HG02938 (cell line): ENCODE results near the gene GFRAL.
"Not testable (repeated sequence)": the region's sequence is repeated elsewhere in the genome, so short reads cannot be mapped to it uniquely, and the experiment has no call there.

Experiments
- ATAC-seq: cut with Tn5 transposase; IDR thresholded peaks from one replicate; pipeline ENCODE4 v1.9.1; 2021; ENCODE audit warnings: mild to moderate bottlenecking, moderate library complexity; ENCODE audit not compliant: unreplicated experiment

GFRAL gene, protein sequence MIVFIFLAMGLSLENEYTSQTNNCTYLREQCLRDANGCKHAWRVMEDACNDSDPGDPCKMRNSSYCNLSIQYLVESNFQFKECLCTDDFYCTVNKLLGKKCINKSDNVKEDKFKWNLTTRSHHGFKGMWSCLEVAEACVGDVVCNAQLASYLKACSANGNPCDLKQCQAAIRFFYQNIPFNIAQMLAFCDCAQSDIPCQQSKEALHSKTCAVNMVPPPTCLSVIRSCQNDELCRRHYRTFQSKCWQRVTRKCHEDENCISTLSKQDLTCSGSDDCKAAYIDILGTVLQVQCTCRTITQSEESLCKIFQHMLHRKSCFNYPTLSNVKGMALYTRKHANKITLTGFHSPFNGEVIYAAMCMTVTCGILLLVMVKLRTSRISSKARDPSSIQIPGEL

DNA sequence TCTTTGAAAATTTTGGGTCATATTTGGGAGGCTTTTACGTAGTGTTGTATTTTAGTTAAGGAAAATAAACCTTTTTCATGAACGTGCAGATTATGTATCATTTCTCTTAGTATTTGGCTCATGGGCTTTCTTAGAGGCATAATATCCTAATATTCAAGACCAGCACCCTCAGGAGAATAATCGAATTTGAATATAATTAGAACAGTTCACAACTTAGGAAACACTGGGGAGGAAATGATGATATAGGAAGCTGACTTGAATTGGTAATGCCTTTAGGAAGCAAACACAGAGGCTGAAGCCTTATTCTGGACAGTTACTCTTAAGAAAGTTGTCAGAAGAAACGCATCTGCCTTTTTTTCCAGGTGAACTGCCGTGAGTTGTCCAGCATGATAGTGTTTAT, at the start of gene GFRAL:
Gene GFRAL (plus strand): TSS at position 301 of the 400 bp plus-strand sequence. CDS start 86 bp downstream, at position 387.
- ATAC-seq: no peak

DNA sequence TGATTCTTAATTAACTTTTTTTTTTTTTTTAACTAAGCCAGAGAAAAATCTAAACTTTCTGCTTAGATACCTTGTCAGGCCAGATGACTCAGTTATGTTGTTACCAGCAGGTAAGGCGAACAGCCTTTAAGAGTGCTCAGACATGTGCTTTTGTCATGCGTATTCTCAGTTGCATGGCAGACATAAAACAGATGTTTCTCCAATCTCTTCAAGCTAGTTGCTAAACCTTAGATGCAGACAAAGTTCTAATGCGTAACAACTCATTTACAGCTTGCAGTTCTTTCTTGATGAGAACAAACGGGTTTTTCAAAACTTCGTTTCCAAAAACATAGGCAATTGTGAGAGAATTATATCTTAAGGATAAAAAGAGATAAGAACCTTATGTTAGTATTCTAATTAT, 49.6 kb upstream of the GFRAL start:
- ATAC-seq: no peak

DNA sequence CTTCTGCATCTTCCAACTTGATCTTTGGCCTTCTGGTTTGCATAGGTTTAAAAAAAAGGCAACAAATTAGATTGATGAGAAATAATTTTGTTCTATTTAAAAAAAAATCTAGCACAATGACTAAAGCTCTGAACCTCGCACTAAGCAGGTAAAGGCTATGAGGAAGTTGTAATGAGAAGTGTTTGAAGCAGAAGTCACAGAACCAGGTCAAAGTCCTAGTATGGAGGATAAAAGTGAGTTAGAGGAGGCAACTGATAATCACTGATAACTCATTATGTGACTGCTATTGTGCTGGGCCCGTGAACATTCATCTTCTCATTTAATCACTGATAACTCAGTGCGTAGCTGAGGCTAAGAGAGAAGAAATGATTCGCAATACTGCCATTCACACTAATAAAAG, 46.1 kb upstream of the GFRAL start:
- ATAC-seq: no peak

DNA sequence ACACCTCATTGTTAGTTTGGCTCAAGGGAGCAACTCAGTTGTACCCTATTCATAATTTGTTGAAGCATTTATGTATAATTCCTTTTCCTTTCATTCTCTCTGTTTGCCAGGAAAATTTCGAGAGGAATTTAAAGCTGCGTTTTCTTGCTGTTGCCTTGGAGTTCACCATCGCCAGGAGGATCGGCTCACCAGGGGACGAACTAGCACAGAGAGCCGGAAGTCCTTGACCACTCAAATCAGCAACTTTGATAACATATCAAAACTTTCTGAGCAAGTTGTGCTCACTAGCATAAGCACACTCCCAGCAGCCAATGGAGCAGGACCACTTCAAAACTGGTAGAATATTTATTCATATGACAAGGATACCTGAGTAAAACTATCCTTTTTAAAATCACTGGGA, 45.2 kb upstream of the GFRAL start:
- ATAC-seq: no peak

DNA sequence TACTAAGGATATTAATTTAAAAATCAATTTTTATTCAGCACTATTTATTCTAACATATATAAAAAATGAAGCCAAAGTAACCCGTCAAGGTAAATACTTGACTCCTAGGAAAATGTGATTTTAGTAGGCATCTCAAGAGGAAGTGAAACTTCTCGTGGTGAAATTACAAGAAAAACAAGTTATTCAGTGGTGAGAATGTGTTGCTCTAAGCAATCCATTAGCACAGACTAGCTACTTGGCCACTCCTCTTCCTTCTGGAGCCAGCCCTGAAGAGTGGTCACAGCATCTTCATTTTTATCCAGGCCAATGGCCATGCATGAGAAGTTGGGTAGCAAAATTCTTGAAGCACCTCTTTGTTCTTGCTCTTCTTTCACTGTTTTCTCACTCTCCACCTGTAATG, 40.4 kb upstream of the GFRAL start:
- peak; percentile 71 for ATAC-seq

DNA sequence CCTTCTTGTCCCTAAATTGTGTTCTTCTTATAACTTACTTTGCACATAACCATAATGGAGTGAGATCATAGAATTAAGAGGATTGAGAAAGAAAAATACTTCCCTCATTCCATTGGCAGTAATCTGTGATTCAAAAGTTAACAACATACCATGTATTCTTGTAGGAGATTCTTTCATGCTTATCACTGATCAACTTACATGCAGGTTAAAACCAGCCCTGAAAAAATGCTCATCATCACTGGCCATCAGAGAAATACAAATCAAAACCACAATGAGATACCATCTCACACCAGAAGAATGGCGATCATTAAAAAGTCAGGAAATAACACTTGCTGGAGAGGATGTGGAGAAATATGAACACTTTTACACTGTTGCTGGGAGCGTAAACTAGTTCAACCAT, 36.5 kb upstream of the GFRAL start:
- ATAC-seq: no peak

DNA sequence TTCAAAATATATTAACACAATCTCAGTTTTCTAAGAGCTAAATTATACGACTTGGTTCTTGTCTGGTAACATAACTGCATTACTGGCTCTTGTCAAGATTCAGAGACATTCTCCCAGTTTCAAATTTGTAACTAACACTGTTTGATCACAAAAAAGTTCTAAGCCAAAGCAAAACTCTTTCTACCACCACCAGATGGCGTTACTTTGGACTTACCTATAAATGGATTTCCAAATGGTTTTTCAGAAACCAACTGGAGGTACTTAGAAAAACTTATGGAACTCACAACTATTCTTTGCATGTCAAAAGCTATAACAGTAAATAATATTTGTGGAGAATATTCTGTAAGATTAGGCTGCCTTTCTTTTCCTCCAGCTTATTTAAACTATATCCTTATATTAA, 34.2 kb upstream of the GFRAL start:
- ATAC-seq: no peak

DNA sequence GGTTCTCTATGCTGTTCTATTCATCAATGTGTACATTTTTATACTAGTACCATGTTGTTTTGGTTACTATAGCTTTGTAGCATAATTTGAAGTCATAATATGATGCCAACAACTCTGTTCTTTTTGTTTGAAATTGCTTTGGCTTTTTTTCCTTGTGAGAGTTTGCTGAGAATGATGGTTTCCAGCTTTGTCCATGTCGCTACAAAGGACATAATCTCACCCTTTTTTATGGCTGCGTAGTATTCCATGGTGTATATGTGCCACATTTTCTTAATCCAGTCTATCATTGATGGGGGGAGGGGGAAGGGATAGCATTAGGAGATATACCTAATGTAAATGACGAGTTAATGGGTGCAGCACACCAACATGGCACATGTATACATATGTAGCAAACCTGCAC, 30.1 kb upstream of the GFRAL start:
- ATAC-seq: not testable (repeated sequence)

DNA sequence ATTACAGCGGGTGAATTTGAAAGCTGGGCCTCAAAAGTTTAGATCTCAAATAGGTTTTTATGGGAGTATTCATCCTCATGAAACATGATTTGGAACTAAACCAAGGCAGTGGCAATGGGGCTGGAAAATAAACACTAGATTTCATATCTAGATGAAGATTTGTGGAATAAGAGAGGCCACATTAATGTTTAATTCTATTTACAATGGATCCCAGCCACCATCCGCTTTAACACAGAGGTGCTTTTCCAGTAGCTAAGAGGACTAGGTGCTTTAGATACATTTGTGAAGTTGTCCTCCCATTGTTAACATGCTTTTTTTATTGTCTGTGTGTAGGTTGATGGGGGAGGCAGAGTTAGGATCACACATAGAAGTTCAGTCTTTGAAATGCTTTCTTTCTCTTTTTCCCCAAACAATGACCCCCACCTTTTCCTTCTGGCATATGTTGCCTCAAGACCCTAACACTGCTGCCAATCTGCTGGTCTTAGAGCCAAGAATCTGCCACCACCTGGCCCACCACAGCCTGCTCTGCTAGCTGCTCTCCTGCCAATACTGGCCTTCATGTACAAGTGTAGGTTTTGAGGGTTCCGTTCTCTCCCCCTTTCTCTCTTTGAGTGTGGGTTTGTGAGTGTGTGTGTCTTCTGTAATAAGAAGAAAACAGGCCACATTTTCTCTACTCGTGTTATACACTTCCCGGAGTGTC, 27.8 kb upstream of the GFRAL start:
- no peak for ATAC-seq

DNA sequence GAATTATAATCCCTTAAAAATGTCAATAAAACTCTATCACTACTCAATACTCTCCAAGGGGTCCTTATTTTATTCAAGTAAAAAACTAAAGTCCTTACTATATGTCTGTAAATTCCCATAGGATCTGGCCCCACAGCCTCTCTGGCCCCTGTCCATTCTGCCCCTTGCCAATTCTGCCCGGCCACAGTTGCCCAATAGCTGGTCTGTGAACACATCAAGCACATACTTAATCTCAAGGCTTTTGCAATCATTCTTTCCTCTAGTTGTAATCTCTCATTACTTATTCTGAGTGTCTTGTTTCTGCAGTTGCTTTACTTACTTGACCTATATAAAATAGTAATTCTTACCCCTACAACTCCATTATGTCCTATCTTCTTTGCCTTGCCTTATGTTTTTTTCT, 22.5 kb upstream of the GFRAL start:
- no peak for ATAC-seq

DNA sequence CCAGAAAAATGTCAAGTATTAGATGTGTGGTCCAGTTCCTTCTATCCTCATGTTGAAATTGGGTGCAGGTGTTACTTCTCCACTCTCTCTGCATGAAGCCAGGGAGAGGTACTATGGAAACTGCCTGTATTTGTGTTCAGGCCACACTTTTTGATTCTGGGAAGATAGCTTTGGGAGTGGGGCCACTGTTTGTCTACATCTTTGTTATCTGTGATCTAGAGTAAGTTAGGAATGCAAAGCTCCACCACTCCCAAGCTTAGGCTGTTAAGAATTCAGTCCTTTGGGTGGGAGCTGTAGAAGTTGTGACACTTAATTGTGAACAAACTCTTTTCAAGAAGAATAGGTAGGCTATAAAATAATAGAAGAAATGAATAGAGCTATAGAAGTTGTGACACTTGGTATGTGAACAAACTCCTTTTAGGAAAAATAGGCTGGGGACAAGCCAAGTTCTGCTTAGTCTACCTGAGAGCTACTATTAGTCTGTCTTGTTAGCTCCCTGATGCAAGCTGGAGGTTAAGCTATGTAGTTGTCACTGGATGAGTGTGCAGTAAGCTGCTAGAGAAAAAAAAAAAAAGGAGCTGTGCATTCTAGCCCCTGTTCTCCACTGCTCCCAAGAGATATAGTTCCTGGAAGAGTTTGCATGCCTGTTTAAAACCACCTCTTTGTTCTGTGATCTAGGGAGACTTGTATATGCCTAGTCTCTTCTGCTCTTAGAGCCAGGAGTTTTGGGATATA, 7.1 kb upstream of the GFRAL start:
- ATAC-seq: no peak

DNA sequence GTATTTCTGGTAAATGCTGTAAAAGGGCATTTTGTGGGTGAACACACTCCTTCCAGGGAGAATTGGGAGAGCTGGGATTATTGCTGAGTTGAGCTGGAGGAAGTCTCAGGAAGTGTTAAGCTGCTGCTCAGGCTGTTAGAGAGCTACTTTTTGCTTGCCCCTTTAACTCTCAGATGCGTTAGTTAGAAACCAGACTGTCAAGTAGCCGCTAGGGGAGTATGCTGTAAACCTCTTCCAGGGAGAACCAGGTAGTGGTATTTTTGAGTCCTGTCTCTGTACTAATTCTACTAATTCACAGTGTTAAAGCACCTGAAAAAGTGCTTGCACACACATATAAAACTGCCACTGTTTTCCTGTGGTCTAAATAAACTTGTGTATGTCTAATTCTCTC, 6.6 kb upstream of the GFRAL start:
- no peak for ATAC-seq

DNA sequence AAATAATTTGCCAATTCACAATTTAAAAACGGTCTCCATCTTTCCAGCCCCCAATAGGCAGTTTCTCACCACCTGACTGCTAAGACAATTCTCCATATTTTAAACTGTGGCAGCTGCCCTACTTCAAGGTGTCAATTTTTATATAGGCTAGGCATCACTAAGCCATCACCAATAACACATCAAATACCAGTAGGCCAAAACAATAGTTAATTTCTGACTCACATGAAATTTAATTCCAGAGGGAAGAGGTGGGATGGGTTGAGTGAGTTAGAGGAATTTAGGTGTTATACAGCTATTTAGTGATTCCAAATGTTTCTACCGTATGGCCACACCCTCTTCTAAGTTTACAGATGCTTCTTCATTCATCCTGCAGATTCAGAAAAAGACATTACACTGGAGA, 49.9 kb downstream of the GFRAL start:
- ATAC-seq: no peak

DNA sequence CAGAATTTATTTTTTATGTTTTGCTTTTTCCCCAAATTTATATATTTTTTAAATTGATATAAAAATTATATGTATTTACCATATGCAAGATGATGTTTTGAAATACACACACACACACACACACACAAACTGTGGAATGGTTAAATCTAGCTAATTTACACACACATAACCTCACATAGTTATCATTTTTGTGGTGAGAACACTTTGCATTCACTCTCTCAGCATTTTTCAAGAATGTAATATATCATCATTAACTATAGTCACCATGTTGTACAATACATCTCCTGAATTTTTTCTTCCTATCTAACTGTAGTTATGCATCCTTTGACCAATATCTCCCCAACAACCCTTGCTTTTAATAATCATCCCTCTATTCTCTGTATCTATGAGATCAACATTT, 52.2 kb downstream of the GFRAL start:
- no peak for ATAC-seq

DNA sequence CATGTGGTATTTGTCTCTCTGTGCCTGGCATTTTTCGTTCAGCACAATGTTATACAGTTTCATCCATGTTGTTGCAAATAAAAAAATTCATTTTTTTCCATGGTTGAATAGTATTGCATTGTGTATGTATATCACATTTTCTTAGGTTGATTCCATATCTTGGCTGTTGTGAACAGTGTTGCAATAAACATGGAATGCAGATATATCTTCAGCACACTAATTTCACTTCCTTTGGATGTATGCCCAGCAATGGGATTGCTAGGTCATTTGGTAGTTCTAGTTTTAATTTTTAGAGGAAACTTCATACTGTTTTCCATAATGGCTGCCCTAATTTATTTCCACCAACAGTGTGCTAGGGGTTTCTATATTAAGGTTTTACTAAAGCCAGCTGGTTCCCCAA, 52.6 kb downstream of the GFRAL start:
- ATAC-seq: no peak

DNA sequence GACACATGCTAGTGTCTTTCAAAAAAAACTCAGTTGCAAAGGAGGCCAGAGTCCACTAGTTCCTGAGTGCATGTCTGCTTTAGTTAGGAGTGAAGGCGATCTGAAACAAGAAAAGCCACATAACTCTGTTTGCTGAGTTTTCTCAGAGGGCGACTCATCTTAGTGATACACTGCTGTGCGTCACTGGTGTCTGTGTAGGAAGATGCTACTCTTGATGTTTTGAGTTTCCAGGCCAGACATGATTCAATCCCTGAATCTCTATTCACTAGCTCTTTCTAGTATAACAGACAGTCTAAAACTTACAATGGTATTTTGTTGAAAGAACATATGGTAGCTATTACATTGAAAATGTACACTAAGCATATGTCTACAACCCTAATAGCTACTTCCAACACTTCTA, 60.9 kb downstream of the GFRAL start:
- ATAC-seq: no peak

DNA sequence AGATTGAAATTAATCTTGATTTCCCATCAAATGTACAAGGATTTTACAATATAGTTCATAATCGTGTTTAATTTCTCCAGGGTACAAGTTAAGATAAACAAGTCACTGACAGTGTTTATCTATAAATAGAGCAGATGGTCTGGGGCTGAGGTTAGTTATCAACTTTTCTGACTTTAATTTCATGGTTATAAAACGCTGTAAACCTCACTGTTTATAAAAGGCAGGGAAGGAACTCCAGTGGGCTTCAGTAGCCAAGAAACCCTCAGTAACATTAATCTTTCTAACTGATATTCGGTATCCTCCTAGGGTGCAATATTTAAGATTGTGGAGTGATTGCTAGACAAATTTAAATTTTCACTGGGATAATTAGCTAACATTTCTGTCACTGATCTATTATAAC, 68.6 kb downstream of the GFRAL start:
- no peak for ATAC-seq

DNA sequence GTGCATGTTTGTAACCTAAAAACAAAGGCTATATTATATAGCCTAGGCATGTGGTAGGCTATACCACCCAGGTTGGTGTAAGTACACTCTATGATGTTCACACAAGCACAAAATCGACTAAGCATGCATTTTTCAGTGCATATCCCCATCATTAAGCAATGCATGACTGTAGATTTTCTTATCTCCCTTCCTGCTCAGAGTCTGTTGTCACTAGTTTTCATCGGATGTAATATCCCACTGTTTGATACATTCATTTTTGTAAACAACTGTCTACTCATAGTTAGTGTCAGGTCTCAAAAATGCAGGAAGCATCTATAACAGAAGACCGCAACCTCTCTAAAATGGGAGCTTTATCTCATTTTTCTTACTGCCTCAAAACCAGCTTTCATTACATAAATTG, 70.7 kb downstream of the GFRAL start:
- ATAC-seq: no peak

DNA sequence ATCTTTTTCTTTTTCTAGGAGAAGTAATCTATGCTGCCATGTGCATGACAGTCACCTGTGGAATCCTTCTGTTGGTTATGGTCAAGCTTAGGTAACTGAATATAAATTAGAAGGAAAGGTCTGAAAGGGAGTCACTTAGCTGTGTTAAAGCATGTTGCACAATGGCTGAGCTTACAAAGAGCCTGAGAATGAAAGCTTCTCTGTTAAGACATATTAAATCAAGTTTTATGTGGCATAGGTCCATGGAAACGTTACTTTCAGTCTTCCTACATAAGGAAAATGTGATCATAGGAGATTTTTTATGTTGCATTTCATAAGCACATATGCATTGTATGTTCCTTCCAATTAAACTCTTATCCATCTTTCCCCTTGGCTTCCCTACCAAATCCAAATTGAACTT, 72.1 kb downstream of the GFRAL start:
- ATAC-seq: no peak

DNA sequence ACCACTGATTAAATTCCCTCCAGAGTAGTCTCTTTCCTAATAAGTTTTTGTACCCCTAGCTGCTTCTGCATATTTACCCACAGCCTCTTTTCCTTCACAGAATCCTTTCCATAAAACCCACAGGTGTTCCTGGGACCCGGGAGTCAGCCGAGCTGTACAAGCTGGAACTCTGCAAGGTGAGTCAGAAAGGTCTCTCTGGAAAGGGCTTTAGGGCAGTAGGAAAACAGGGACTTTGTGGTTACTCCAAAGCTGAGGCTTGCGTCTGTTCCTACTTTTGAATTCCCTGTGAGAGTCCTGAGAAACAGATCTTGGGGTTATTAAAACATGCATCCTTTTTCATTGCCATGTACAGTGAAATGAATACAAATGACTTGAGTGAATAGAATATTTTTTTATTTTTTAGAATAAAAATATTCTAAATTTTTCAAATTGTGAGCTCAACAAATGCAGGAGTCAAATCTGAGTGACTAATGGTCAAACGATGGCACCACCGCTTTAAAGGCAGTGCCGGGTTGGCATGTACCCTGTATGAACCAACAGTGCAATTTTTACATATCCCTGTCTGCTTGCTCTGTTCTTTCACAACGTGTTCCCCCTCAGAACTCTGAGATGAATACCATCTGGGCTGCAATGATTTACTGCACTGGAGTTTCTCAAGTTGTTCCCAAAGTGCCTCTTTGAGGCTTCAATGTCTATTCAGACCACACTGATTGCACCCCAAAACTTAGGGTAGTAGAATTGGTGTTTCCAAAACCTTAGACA, 78.4 kb downstream of the GFRAL start:
- ATAC-seq: no peak

DNA sequence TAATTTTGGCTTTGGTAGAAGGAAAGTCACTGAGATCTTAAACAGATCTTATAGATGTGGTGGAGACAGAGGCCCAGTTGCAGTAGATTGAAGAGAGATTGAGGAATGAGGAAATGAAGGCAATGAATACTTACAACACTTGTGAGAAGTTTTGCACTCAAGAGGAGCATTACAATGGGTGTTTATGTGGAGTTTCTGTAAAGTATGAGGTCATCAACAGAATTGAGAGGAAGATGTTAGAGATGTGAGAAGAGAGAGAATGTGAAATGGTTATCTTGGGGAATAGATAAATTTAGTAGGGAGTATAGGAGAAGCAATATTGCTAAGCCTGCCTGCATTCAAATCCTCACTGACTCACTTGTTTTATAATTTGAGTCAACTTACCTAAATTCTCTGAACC, 83.4 kb downstream of the GFRAL start:
- ATAC-seq: no peak
